ENCODE measurements around the gene TEX22. TPM values are rescaled to one million over a fixed set of nuclear protein-coding genes. Genes with fewer than 3 reads are reported as not detected.

The TEX22 gene
- total RNA-seq, 1 donor from 2014 or later, result 4.8 TPM

- no peaks in the 10 kb centered on the region for H3K4me1 Mint-ChIP-seq
- H3K27me3 Mint-ChIP-seq (ENCODE audit: low read depth), result no peaks in the 10 kb centered on the region
- H3K9me3 Mint-ChIP-seq, result peaks cover 4% of the 10 kb centered on the region
- H3K4me3 Mint-ChIP-seq, result no peak overlapping the region
- no peak for TF ChIP-seq CTCF (IDR thresholded peaks at IDR 0.05; ENCODE audit: unreplicated experiment)
- no peak overlapping the region for H3K27ac Mint-ChIP-seq
- DNase-seq (ENCODE audit: low spot score in 2 of 2, unreplicated experiment in 2 of 2), result no peak
- peaks cover 16% of the 10 kb centered on the region for H3K36me3 Mint-ChIP-seq
These were observed 21.6 kb upstream of the TEX22 start for GRCh38 chr14:105376521-105377440.

- Mint-ChIP-seq H3K9me3 (peaks cover 4% of the 10 kb centered on the region), H3K27ac (no peak overlapping the region), H3K4me1 (no peaks in the 10 kb centered on the region), H3K4me3 (no peak overlapping the region), H3K36me3 (peaks cover 17% of the 10 kb centered on the region), H3K27me3 (ENCODE audit: low read depth) (no peaks in the 10 kb centered on the region)
- DNase-seq (ENCODE audit: low spot score in 2 of 2, unreplicated experiment in 2 of 2), result no peak
- TF ChIP-seq CTCF (IDR thresholded peaks at IDR 0.05; ENCODE audit: unreplicated experiment), result peak; percentile 20
These were observed 20.7 kb upstream of the TEX22 start for GRCh38 chr14:105377555-105378182.

- no peak for TF ChIP-seq CTCF (IDR thresholded peaks at IDR 0.05; ENCODE audit: unreplicated experiment)
- H3K36me3 Mint-ChIP-seq, result peaks cover 14% of the 10 kb centered on the region
- H3K27me3 Mint-ChIP-seq (ENCODE audit: low read depth), result no peaks in the 10 kb centered on the region
- no peaks in the 10 kb centered on the region for H3K4me1 Mint-ChIP-seq
- H3K4me3 Mint-ChIP-seq, result no peak overlapping the region
- H3K9me3 Mint-ChIP-seq, result peaks cover 2% of the 10 kb centered on the region
- no peak overlapping the region for H3K27ac Mint-ChIP-seq
- no peak for DNase-seq (ENCODE audit: low spot score in 2 of 2, unreplicated experiment in 2 of 2)
These were observed 20.1 kb upstream of the TEX22 start for GRCh38 chr14:105378199-105378598.

GRCh38 chr14:105378873-105379685 lies 19.3 kb upstream of the TEX22 start:
- Mint-ChIP-seq H3K36me3 (peaks cover 12% of the 10 kb centered on the region), H3K27ac (no peak overlapping the region), H3K9me3 (no peaks in the 10 kb centered on the region), H3K4me3 (no peak overlapping the region), H3K27me3 (ENCODE audit: low read depth) (no peaks in the 10 kb centered on the region), H3K4me1 (no peaks in the 10 kb centered on the region)
- no peak for TF ChIP-seq CTCF (IDR thresholded peaks at IDR 0.05; ENCODE audit: unreplicated experiment)
- no peak for DNase-seq (ENCODE audit: low spot score in 2 of 2, unreplicated experiment in 2 of 2)

GRCh38 chr14:105379946-105380345 lies 18.4 kb upstream of the TEX22 start:
- Mint-ChIP-seq H3K9me3 (no peaks in the 10 kb centered on the region), H3K4me1 (no peaks in the 10 kb centered on the region), H3K36me3 (peaks cover 4% of the 10 kb centered on the region), H3K4me3 (no peak overlapping the region), H3K27ac (no peak overlapping the region), H3K27me3 (ENCODE audit: low read depth) (no peaks in the 10 kb centered on the region)
- no peak for TF ChIP-seq CTCF (IDR thresholded peaks at IDR 0.05; ENCODE audit: unreplicated experiment)
- DNase-seq (ENCODE audit: low spot score in 2 of 2, unreplicated experiment in 2 of 2), result no peak
